ENCODE measurements around the gene SLX9. TPM values are rescaled to one million over a fixed set of nuclear protein-coding genes. Genes with fewer than 3 reads are reported as not detected.

SLX9 gene
- total RNA-seq, 1 donor from 2014 or later = 33.3 TPM

DNA sequence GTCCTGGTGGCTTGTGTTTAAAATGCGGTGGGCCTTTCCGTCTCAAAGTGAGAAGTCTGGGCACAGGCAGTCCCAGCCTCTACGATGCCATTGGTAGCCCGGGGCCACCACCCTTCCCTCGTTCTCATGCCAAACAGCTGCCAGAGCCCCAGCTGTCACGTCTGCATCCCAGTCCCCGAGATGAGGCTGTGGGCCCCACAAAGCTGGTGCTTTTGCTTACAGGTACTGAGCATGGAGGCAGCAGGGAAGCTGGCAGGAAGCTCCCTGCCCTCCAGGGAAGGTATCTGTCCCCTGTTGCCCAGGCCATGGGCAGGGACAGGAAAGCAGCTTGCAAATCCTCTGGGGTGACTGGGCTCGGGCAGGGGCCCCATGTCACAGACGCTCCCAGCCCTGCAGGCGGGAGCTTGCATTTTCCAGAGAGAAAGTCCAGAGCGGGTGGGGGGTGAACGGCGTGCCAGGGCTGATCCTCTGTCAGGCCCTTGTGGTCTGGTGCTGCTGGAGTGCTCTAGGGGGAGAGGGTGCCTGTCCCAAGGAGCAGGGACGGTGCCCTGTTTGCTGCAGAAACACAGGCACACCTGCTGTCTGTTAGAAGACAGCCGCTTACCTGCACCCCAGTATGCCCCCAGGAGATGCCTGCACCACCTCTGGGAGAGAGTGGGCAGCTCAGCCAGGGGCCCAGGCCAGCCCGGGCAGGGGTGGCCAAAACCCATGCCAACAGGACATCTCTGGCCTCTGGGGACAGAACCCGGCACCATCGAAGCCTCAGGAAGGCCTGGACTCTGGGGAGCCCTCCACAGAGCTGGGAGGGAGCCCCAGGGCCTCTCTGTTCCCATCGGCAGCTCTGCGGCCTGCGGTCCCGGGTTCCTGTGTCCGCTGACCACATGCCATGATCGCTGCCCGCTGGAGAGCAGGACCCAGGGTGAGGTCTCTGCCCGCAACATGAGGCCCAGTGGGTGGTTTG, 45.9 kb downstream of the SLX9 start:
- H3K27me3 Mint-ChIP-seq = peaks cover 3% of the 10 kb centered on the region
- peaks cover 10% of the 10 kb centered on the region for H3K4me1 Mint-ChIP-seq (ENCODE audit: unreplicated experiment)
- H3K4me3 Mint-ChIP-seq = no peak overlapping the region
- H3K27ac Mint-ChIP-seq = no peak overlapping the region
- no peaks in the 10 kb centered on the region for H3K36me3 Mint-ChIP-seq
- TF ChIP-seq, protein P1, sequence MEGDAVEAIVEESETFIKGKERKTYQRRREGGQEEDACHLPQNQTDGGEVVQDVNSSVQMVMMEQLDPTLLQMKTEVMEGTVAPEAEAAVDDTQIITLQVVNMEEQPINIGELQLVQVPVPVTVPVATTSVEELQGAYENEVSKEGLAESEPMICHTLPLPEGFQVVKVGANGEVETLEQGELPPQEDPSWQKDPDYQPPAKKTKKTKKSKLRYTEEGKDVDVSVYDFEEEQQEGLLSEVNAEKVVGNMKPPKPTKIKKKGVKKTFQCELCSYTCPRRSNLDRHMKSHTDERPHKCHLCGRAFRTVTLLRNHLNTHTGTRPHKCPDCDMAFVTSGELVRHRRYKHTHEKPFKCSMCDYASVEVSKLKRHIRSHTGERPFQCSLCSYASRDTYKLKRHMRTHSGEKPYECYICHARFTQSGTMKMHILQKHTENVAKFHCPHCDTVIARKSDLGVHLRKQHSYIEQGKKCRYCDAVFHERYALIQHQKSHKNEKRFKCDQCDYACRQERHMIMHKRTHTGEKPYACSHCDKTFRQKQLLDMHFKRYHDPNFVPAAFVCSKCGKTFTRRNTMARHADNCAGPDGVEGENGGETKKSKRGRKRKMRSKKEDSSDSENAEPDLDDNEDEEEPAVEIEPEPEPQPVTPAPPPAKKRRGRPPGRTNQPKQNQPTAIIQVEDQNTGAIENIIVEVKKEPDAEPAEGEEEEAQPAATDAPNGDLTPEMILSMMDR (conservative IDR thresholded peaks at IDR 0.05) = no peak
- H3K9me3 Mint-ChIP-seq = no peaks in the 10 kb centered on the region
- no peak for DNase-seq (ENCODE audit: extremely low spot score, unreplicated experiment)

DNA sequence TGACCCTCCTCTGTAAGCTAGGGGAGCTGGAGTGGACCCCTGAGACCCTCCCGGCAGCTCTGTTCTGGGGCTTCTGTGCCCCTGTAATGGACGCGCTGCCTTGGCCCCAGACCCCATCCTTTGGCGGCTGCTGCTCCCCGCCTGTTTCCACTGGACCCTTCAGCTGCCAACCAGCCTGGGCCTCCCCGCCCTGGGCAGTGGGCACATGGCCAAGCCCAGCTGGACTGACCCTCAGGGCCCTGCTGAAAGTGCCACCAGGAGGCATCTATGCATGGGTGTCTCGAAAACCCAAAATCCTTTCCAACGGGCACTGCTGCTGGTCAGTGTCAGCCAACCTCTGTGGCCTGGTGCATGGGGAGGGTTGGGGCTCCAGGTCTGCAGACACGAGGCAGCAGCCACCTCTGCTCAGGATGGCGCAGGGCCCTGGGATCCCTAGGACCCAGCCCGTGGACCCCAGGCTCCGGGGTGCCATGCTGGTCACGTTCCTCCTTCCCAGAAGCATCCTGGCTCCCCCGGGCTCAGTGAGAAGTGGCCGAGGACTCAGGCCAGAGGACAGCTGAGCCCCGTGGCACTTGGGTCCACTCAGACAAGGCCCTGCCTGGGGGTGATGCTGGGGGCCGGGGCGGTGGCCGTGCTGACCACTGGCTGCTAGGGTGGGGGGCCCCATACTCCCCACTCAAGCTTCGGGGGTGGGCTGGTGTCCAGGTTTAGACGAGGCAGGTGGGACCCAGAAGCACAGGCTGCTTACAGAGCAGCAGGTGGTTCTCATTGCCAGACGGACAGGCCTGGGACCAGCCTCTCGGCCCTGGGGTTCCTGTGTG, 46.9 kb downstream of the SLX9 start:
- H3K9me3 Mint-ChIP-seq = no peaks in the 10 kb centered on the region
- TF ChIP-seq, protein P1 (conservative IDR thresholded peaks at IDR 0.05) = no peak
- peaks cover 10% of the 10 kb centered on the region for H3K4me1 Mint-ChIP-seq (ENCODE audit: unreplicated experiment)
- H3K4me3 Mint-ChIP-seq = no peak overlapping the region
- no peak overlapping the region for H3K27ac Mint-ChIP-seq
- DNase-seq (ENCODE audit: extremely low spot score, unreplicated experiment) = no peak
- H3K36me3 Mint-ChIP-seq = no peaks in the 10 kb centered on the region
- H3K27me3 Mint-ChIP-seq = peaks cover 3% of the 10 kb centered on the region

DNA sequence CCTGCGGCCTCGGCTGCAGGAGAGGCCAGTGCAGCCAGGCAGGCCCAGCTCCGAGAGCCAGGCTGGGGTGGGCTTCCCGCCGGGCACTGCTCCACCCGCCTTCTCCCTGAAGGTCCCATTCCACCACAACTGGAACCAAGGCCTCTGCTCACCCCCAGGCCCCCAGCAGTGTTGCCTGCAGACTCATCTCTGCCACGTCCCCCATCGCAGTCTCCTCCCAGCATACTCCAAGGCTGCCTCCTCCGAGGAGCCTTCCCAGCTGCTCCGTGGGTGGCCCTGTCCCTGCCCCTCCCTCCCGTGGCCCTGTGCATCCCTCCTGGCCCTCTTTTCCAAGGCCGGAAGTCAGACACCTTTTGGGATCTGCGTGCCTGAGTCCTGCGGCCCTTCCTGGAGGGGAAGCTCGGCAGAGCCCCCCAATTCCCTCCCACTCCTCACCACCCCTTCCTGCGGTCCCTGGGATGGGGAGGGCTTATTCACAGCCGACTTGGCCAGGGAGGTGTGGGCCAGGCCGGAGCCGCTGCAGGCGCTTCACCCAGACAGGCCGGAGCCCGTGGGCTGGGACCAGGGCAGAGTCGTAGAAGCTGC, 47.6 kb downstream of the SLX9 start:
- H3K27ac Mint-ChIP-seq = no peak overlapping the region
- H3K9me3 Mint-ChIP-seq = no peaks in the 10 kb centered on the region
- peaks cover 3% of the 10 kb centered on the region for H3K27me3 Mint-ChIP-seq
- H3K36me3 Mint-ChIP-seq = no peaks in the 10 kb centered on the region
- no peak overlapping the region for H3K4me3 Mint-ChIP-seq
- TF ChIP-seq, protein P1 (conservative IDR thresholded peaks at IDR 0.05) = no peak
- peaks cover 10% of the 10 kb centered on the region for H3K4me1 Mint-ChIP-seq (ENCODE audit: unreplicated experiment)
- no peak for DNase-seq (ENCODE audit: extremely low spot score, unreplicated experiment)

DNA sequence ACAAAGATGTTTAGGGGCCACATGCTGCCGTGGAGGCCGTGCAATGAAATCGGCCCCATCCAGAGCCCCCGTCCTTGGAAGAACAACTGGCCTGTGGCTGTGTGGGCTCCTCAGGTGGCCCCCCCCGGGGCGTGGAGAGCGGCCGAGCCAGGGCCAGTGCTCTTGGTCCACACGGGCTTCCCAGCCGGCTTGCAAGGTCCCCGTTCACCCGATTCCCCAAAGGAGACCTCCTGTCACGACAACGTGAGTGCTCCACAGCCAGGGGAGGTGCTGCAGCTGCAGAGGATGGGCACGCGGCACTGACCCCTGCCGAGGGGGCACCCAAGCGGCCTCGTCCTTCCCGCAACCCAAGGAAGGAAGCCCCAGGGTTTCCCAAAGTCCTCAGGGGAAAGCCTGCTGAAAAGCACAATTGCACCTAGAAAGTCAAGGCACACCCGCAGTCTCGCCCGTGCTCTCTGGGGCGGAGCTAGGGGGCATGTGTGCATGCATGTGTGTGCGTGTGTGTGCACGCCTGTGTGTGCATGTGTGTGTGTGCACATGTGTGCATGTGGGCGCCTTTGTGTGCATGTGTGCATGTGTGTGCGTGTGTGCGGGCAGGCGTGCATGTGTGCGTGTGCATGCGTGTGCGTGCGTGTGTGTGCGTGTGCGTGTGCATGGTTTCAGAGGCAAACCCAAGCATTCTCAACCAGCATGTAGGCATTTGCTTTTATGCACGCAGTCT, 48.2 kb downstream of the SLX9 start:
- Mint-ChIP-seq H3K9me3 (no peaks in the 10 kb centered on the region), H3K27me3 (peaks cover 3% of the 10 kb centered on the region), H3K4me1 (ENCODE audit: unreplicated experiment) (peaks cover 10% of the 10 kb centered on the region), H3K36me3 (no peaks in the 10 kb centered on the region), H3K27ac (no peak overlapping the region), H3K4me3 (no peak overlapping the region)
- no peak for DNase-seq (ENCODE audit: extremely low spot score, unreplicated experiment)
- TF ChIP-seq, protein P1 (conservative IDR thresholded peaks at IDR 0.05) = no peak

Data from type B pancreatic cell (in vitro differentiated cells).